ENCODE results near the gene XPC. TPM values are rescaled to one million over a fixed set of nuclear protein-coding genes. Genes with fewer than 3 reads are reported as not detected.
A peak's percentile ranks its signal among the peaks of the same experiment; 100 is the strongest.

Gene XPC
- total and polyA plus RNA-seq, 2 of the 8 experiments (the other 6 are each of a cell fraction or from before 2014, with no cell fraction given), result 8.8 to 27.3 TPM

- ChIA-PET CTCF (ENCODE audit: partially characterized antibody) (interaction anchor here (0.7 to 2.9 kb wide), 3 partner anchors 22 to 25 kb away, joined by 3 to 25 read pairs (median 4); no protein-coding TSS in a partner anchor), POLR2A (ENCODE audit: partially characterized antibody) (interaction anchor here (1.0 to 2.3 kb wide), 10 partner anchors 8 to 353 kb away, joined by 3 to 11 read pairs (median 4); partner anchors contain the start of genes CHCHD4 and TMEM43)
- 100% methylated on average over 1 of the region's 1 CpG; no CpG with 5 or more reads in 1 of the 2 experiments for WGBS, 2 experiments (ENCODE audit: extremely low coverage in 1 of 2, insufficient coverage in 1 of 2, insufficient read length in 1 of 2, insufficient replicate concordance in 2 of 2, low coverage in 1 of 2, low lambda C conversion rate in 2 of 2, missing lambda C conversion rate in 1 of 2)
- no peak overlapping the region for H3K27ac ChIP-seq (ENCODE audit: low read depth, low read length)
- H3K23ac ChIP-seq (ENCODE audit: insufficient read length), result no peak overlapping the region
- H2AFZ ChIP-seq (ENCODE audit: low read length), result no peak overlapping the region
- H3K9ac ChIP-seq (replicated peaks in 1 of 4; ENCODE audit: extremely low read depth in 1 of 4, low read depth in 3 of 4, low read length in 3 of 4), result no peak overlapping the region
- FAIRE-seq, result no peak
- H2AK5ac ChIP-seq (ENCODE audit: low read depth, low read length), result no peak overlapping the region
- DNase-seq (ENCODE audit: low read depth in 1 of 2, low spot score in 2 of 2), result no peak
- H4K8ac ChIP-seq (ENCODE audit: extremely low read depth, insufficient read depth, low read length), result no peak overlapping the region
- no peak overlapping the region for H3K4ac ChIP-seq (replicated peaks; ENCODE audit: insufficient read length, low read depth, low read length)
- H3K14ac ChIP-seq (ENCODE audit: insufficient read length), result no peak overlapping the region
- no peaks in the 10 kb centered on the region for H4K20me1 ChIP-seq (replicated peaks in 1 of 2; ENCODE audit: control insufficient read depth in 1 of 2, insufficient read depth in 2 of 2, low read length in 2 of 2)
- H2BK12ac ChIP-seq (ENCODE audit: low read depth, low read length), result no peak overlapping the region
- H3K79me1 ChIP-seq (ENCODE audit: low read depth, low read length), result peaks cover 3% of the 10 kb centered on the region; the same call in 1 of the 2 replicates
- no peak overlapping the region for H3K56ac ChIP-seq (replicated peaks; ENCODE audit: insufficient read length, low read depth, low read length)
- peaks cover 0 to 49% of the 10 kb centered on the region in 2 experiments; a peak in 3 of 4 replicates for H3K79me2 ChIP-seq (ENCODE audit: control insufficient read depth in 1 of 2, insufficient read depth in 2 of 2, low read length in 2 of 2)
- H3K27me3 ChIP-seq (replicated peaks in 1 of 4; ENCODE audit: control insufficient read depth in 3 of 4, extremely low read depth in 1 of 4, insufficient read depth in 3 of 4, low read length in 3 of 4), result no peaks in the 10 kb centered on the region; a peak in 1 of 7 replicates
- H4K91ac ChIP-seq (replicated peaks; ENCODE audit: insufficient read length, low read length), result no peak overlapping the region
- no peak overlapping the region for H2BK5ac ChIP-seq (ENCODE audit: low read depth, low read length)
- no peak overlapping the region for H2BK20ac ChIP-seq (ENCODE audit: low read length)
- H3K4me2 ChIP-seq (ENCODE audit: insufficient read depth in 1 of 2, low read depth in 2 of 2, low read length in 2 of 2), result peak overlapping the region; percentile 61 to 99; a peak in 3 of 4 replicates
- H3K23me2 ChIP-seq (ENCODE audit: low read depth, low read length), result peaks cover 6% of the 10 kb centered on the region
- H2BK120ac ChIP-seq (replicated peaks; ENCODE audit: low read depth, low read length), result no peak overlapping the region
- peak overlapping the region in 3 of 4 experiments; percentile 84 to 91 (median 87); a peak in 4 of 8 replicates for H3K4me3 ChIP-seq (ENCODE audit: extremely low read depth in 1 of 4, insufficient read depth in 2 of 4, low read depth in 3 of 4, low read length in 4 of 4)
- no peaks in the 10 kb centered on the region for H3K9me3 ChIP-seq (ENCODE audit: insufficient read depth in 2 of 2, low read depth in 1 of 2, low read length in 1 of 2)
- H2BK15ac ChIP-seq (ENCODE audit: low read length), result no peak overlapping the region
- H3K36me3 ChIP-seq (ENCODE audit: control insufficient read depth in 2 of 4, insufficient read depth in 4 of 4, low read length in 3 of 4), result peaks cover 4 to 32% (median 14%) of the 10 kb centered on the region in 4 experiments; a peak in 6 of 8 replicates
- H3K4me1 ChIP-seq (replicated peaks in 1 of 4; ENCODE audit: control insufficient read depth in 3 of 4, insufficient read depth in 4 of 4, low read length in 3 of 4), result peaks cover 0 to 2% (median under 1%) of the 10 kb centered on the region in 4 experiments; a peak in 3 of 7 replicates
- H3K18ac ChIP-seq (ENCODE audit: extremely low read depth, low read length), result no peak overlapping the region
- H4K5ac ChIP-seq (ENCODE audit: insufficient read length, low read depth, low read length), result no peak overlapping the region
- TF ChIP-seq POU5F1 (IDR thresholded peaks at IDR 0.05; ENCODE audit: low read depth, low read length) (no peak), CHD1 (IDR thresholded peaks at IDR 0.05; ENCODE audit: low read depth, low read length) (no peak), NRF1 (IDR thresholded peaks at IDR 0.05; ENCODE audit: low read depth, low read length) (no peak), SRF (IDR thresholded peaks at IDR 0.05; ENCODE audit: low read depth, low read length) (no peak), RAD21 (IDR thresholded peaks at IDR 0.05 in 1 of 2, conservative IDR thresholded peaks at IDR 0.05 in 1 of 2; ENCODE audit: low read depth in 2 of 2, low read length in 2 of 2) (no peak), JUND (IDR thresholded peaks at IDR 0.05; ENCODE audit: low read length) (no peak), SP4 (IDR thresholded peaks at IDR 0.05; ENCODE audit: low read length) (no peak), SIN3A (conservative IDR thresholded peaks at IDR 0.05 in 1 of 2, IDR thresholded peaks at IDR 0.05 in 1 of 2; ENCODE audit: low read depth in 1 of 2, low read length in 2 of 2) (no peak), SAP30 (IDR thresholded peaks at IDR 0.05; ENCODE audit: insufficient read depth, insufficient replicate concordance, low read length) (no peak), HDAC2 (IDR thresholded peaks at IDR 0.05; ENCODE audit: borderline replicate concordance in 1 of 2, low read depth in 2 of 2, low read length in 2 of 2) (no peak), ATF2 (IDR thresholded peaks at IDR 0.05; ENCODE audit: low read length) (no peak)
These were observed 1.4 kb upstream of the XPC start for GRCh38 chr3:14179795-14180194.

Measured in H1 (cell line).